ENCODE results near the gene CINP.
A peak's percentile ranks its signal among the peaks of the same experiment; 100 is the strongest.

The CINP gene

GRCh38 chr14:102362545-102363181, at the start of gene CINP, which contains the start of gene TECPR2:
TSS of gene CINP (minus strand) at chr14:102362890. CDS start at chr14:102362851, 39 bp downstream.
TSS of gene TECPR2 (plus strand) at chr14:102362941. CDS start at chr14:102376722, 13,781 bp downstream.
- peak; percentile 80 to 88 for ATAC-seq (replicated peaks)
- no peak within 1 kb of the TSS for H3K4me3 Mint-ChIP-seq
- no peaks in the 10 kb centered on the region for H3K27me3 Mint-ChIP-seq
- peaks cover 25 to 36% of the 10 kb centered on the region in 2 donors for H3K4me1 Mint-ChIP-seq
- H3K9me3 Mint-ChIP-seq, result no peaks in the 10 kb centered on the region
- peaks cover 19 to 27% of the 10 kb centered on the region in 2 donors for H3K36me3 Mint-ChIP-seq
- H3K27ac Mint-ChIP-seq, result peak within 1 kb of the TSS; percentile 98
- DNase-seq, result peak; percentile 92

DNA sequence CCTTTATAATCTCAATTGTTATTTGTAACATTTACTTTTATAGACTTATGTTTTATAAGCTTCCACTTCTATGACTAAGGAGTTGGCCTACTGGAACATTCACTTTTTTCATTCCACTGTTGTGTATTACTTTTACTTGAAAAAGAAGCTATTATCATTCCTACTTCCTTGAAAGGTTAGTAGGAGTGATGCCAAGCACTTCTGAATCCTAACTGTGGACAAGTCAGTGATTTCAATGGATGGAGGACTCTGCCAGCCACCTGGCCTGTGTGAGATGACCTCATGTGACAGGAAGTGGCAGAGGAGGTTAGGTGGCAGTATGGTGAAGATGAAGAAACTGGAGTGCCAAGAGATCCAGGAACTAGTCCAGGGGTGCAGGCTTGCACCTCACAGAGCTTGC, 46.0 kb upstream of the CINP start:
- no peaks in the 10 kb centered on the region for H3K27me3 Mint-ChIP-seq
- no peak overlapping the region for H3K4me3 Mint-ChIP-seq
- peaks cover 0 to 4% of the 10 kb centered on the region in 2 donors for H3K9me3 Mint-ChIP-seq
- DNase-seq, result no peak
- peaks cover 24 to 33% of the 10 kb centered on the region in 2 donors for H3K36me3 Mint-ChIP-seq
- no peak overlapping the region for H3K27ac Mint-ChIP-seq
- peaks cover 0 to 3% of the 10 kb centered on the region in 2 donors for H3K4me1 Mint-ChIP-seq
- ATAC-seq (replicated peaks), result no peak

GRCh38 chr14:102407258-102407657, 44.6 kb upstream of the CINP start:
- ATAC-seq (replicated peaks) (no peak), DNase-seq (no peak)
- H3K9me3 Mint-ChIP-seq, result peaks cover 11 to 17% of the 10 kb centered on the region in 2 donors
- no peak overlapping the region for H3K4me3 Mint-ChIP-seq
- peaks cover 0 to 3% of the 10 kb centered on the region in 2 donors for H3K4me1 Mint-ChIP-seq
- H3K27me3 Mint-ChIP-seq, result no peaks in the 10 kb centered on the region
- H3K27ac Mint-ChIP-seq, result no peak overlapping the region
- H3K36me3 Mint-ChIP-seq, result peaks cover 37 to 47% of the 10 kb centered on the region in 2 donors

DNA sequence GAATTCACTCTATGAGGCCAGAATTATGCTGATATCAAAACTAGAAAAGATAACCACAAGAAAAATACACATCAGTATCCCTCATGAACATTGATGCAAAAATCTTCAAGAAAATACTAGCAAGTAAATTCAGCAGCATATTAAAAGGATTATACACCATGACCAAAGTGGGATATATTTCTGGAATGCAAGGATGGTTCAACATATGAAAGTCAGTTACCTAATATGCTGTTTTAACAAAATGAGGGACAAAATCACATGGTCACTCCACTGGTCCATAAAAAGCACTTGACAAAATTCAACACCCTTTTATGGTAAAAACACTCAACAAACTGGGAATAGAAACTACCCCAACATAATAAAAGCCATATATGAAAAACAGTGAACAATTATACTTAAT, 40.3 kb upstream of the CINP start:
- DNase-seq, result no peak
- H3K36me3 Mint-ChIP-seq, result peaks cover 44 to 57% of the 10 kb centered on the region in 2 donors
- no peaks in the 10 kb centered on the region for H3K4me1 Mint-ChIP-seq
- ATAC-seq (replicated peaks), result no peak
- H3K27me3 Mint-ChIP-seq, result no peaks in the 10 kb centered on the region
- H3K27ac Mint-ChIP-seq, result no peak overlapping the region
- H3K4me3 Mint-ChIP-seq, result no peak overlapping the region
- peaks cover 13 to 27% of the 10 kb centered on the region in 2 donors for H3K9me3 Mint-ChIP-seq

- Mint-ChIP-seq H3K4me1 (no peaks in the 10 kb centered on the region), H3K27me3 (no peaks in the 10 kb centered on the region), H3K36me3 (peaks cover 44 to 56% of the 10 kb centered on the region in 2 donors), H3K4me3 (no peak overlapping the region), H3K27ac (no peak overlapping the region), H3K9me3 (peaks cover 0 to 14% of the 10 kb centered on the region in 2 donors)
- no peak for DNase-seq
- ATAC-seq (replicated peaks), result no peak
Measured at GRCh38 chr14:102396521-102396920, 33.8 kb upstream of the CINP start.

- Mint-ChIP-seq H3K27ac (no peak overlapping the region), H3K36me3 (peaks cover 42 to 50% of the 10 kb centered on the region in 2 donors), H3K9me3 (peaks cover 0 to 12% of the 10 kb centered on the region in 2 donors), H3K27me3 (no peaks in the 10 kb centered on the region), H3K4me3 (no peak overlapping the region), H3K4me1 (no peaks in the 10 kb centered on the region)
- no peak for DNase-seq
- ATAC-seq (replicated peaks), result no peak
Measured at GRCh38 chr14:102394717-102395375, 32.2 kb upstream of the CINP start.

GRCh38 chr14:102392506-102392905, 29.8 kb upstream of the CINP start:
- no peak for DNase-seq
- peaks cover 0 to 4% of the 10 kb centered on the region in 2 donors for H3K9me3 Mint-ChIP-seq
- no peaks in the 10 kb centered on the region for H3K4me1 Mint-ChIP-seq
- H3K36me3 Mint-ChIP-seq, result peaks cover 27 to 38% of the 10 kb centered on the region in 2 donors
- no peak overlapping the region for H3K27ac Mint-ChIP-seq
- no peak for ATAC-seq (replicated peaks)
- no peak overlapping the region for H3K4me3 Mint-ChIP-seq
- no peaks in the 10 kb centered on the region for H3K27me3 Mint-ChIP-seq

GRCh38 chr14:102390064-102390855, 27.6 kb upstream of the CINP start:
- DNase-seq, result no peak
- H3K27me3 Mint-ChIP-seq, result no peaks in the 10 kb centered on the region

DNA sequence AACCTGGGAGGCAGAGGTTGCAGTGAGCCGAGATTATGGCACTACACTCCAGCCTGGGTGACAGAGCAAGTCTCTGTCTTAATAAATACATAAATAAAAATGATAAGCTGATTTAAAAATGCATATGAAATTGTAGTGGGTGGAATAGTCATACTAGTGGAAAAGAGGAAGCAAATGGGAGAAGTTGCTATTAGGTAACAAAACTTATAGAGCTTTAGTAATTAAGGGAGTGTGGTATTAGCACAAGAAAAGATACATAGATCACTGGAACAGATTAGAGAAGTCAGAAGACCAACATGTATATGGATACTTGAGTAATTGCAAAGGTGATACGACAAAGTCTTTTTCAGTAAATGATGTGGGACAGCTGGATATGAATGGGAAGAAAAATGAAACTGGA, 26.6 kb upstream of the CINP start:
- Mint-ChIP-seq H3K27ac (no peak overlapping the region), H3K4me3 (no peak overlapping the region), H3K4me1 (no peaks in the 10 kb centered on the region), H3K36me3 (peaks cover 15 to 22% of the 10 kb centered on the region in 2 donors), H3K27me3 (no peaks in the 10 kb centered on the region), H3K9me3 (no peaks in the 10 kb centered on the region)
- ATAC-seq (replicated peaks) (no peak), DNase-seq (no peak)

More at GRCh38 chr14:102390064-102390855, 27.6 kb upstream of the CINP start:
- Mint-ChIP-seq H3K4me1 (no peaks in the 10 kb centered on the region), H3K27ac (no peak overlapping the region), H3K4me3 (no peak overlapping the region), H3K36me3 (peaks cover 15 to 22% of the 10 kb centered on the region in 2 donors), H3K9me3 (no peaks in the 10 kb centered on the region)
- no peak for ATAC-seq (replicated peaks)

- Mint-ChIP-seq H3K4me3 (no peak overlapping the region), H3K27ac (no peak overlapping the region), H3K27me3 (no peaks in the 10 kb centered on the region), H3K9me3 (no peaks in the 10 kb centered on the region), H3K4me1 (no peaks in the 10 kb centered on the region), H3K36me3 (peaks cover 14 to 18% of the 10 kb centered on the region in 2 donors)
- no peak for ATAC-seq (replicated peaks)
- no peak for DNase-seq
Measured at GRCh38 chr14:102387086-102387485, 24.4 kb upstream of the CINP start.

DNA sequence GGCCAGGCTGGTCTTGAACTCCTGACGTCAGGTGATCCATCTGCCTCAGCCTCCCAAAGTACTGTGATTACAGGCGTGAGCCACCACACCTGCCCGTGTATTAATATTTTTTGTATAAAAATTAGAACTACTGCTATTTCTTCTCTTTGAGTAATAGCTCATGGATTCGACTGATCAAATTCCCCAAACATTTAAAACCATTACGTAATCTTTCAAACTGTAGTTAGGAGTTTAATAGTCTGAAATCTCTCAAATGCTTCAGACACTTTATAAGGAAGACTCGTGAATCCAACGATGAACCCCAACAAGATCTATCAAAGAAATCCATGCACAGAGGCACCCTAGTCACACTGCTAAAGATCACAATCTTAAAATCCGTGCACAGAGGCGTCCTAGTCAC, 16.1 kb upstream of the CINP start:
- Mint-ChIP-seq H3K4me3 (no peak overlapping the region), H3K4me1 (no peaks in the 10 kb centered on the region), H3K27me3 (no peaks in the 10 kb centered on the region), H3K36me3 (peaks cover 10 to 28% of the 10 kb centered on the region in 2 donors), H3K27ac (no peak overlapping the region), H3K9me3 (no peaks in the 10 kb centered on the region)
- ATAC-seq (replicated peaks), result no peak
- DNase-seq, result no peak

GRCh38 chr14:102377696-102378095, 15.0 kb upstream of the CINP start:
- H3K27ac Mint-ChIP-seq, result no peak overlapping the region
- H3K9me3 Mint-ChIP-seq, result no peaks in the 10 kb centered on the region
- ATAC-seq (replicated peaks) (no peak), DNase-seq (no peak)
- peaks cover 7 to 24% of the 10 kb centered on the region in 2 donors for H3K36me3 Mint-ChIP-seq
- H3K4me3 Mint-ChIP-seq, result no peak overlapping the region
- no peaks in the 10 kb centered on the region for H3K27me3 Mint-ChIP-seq
- no peaks in the 10 kb centered on the region for H3K4me1 Mint-ChIP-seq

DNA sequence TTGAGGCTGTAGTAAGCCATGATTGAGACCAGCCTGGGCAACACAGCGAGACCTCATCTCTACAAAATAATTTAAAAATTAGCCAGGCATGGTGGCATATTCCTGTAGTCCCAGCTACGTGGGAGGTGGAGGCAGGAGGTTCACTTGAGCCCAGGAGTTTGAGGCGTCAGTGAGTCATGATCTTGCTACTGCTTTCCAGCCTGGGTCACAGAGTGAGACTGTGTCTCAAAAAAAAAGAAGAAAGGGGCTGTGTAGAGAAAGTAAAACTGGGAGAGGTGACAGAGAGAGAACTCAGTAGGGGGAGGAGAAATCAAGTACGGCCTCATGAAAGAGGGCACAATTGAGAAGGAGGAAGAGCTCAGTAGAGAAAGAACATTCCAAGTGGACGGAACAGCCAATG, 12.4 kb upstream of the CINP start:
- no peak for ATAC-seq (replicated peaks)
- Mint-ChIP-seq H3K36me3 (peaks cover 13 to 30% of the 10 kb centered on the region in 2 donors), H3K9me3 (no peaks in the 10 kb centered on the region), H3K27ac (no peak overlapping the region), H3K4me1 (peaks cover 4 to 6% of the 10 kb centered on the region in 2 donors), H3K4me3 (no peak overlapping the region), H3K27me3 (no peaks in the 10 kb centered on the region)
- no peak for DNase-seq

DNA sequence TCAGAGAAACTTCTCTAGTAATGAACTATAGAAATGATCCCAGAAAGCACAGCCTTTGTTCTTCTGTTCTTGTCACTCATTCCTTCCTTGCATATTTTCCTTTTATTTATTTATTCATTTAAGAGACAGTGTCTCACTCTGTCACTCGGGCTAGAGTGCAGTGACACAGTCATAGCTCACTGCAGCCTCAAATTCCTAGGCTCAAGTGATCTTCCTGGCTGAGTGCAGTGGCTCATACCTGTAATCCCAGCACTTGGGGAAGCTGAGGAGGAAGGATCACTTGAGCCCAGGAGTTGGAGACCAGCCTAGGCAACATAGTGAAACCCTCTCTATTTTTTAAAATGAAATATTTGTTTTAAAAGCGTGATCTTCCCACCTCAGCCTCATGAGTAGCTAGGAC, 11.6 kb upstream of the CINP start:
- no peaks in the 10 kb centered on the region for H3K9me3 Mint-ChIP-seq
- no peak overlapping the region for H3K4me3 Mint-ChIP-seq
- H3K27ac Mint-ChIP-seq, result no peak overlapping the region
- H3K27me3 Mint-ChIP-seq, result no peaks in the 10 kb centered on the region
- no peak for DNase-seq
- peaks cover 12 to 26% of the 10 kb centered on the region in 2 donors for H3K36me3 Mint-ChIP-seq
- ATAC-seq (replicated peaks), result no peak
- peaks cover 7% of the 10 kb centered on the region in 2 donors for H3K4me1 Mint-ChIP-seq
